ENCODE results near the gene DCBLD1. TPM values are rescaled to one million over a fixed set of nuclear protein-coding genes. Genes with fewer than 3 reads are reported as not detected.

DCBLD1 gene
- total and polyA plus RNA-seq, 2 of the 4 experiments (the other 2 are of a cell fraction): 21.1 to 27.8 TPM

- H4K8ac ChIP-seq (ENCODE audit: low read depth in 2 of 2, low read length in 2 of 2): peak overlapping the region in 1 of 2 experiments; percentile 22; a peak in 1 of 4 replicates
- no peaks in the 10 kb centered on the region for H3K27me3 ChIP-seq (ENCODE audit: control insufficient read depth, insufficient read depth, low read length)
- H3K36me3 ChIP-seq (ENCODE audit: control insufficient read depth, insufficient read depth, low read length): peaks cover 7% of the 10 kb centered on the region
- no CpG with 5 or more reads among the region's 2 CpGs for WGBS, 2 experiments (ENCODE audit: extremely low coverage in 2 of 2, insufficient read length in 1 of 2)
- peak overlapping the region; percentile 63 for H2AK5ac ChIP-seq (ENCODE audit: low read depth, low read length)
- H3K14ac ChIP-seq (replicated peaks; ENCODE audit: low read depth, low read length): peak overlapping the region; percentile 38
- H3K9ac ChIP-seq (ENCODE audit: low read depth, low read length): no peak overlapping the region
- H2AK9ac ChIP-seq (replicated peaks; ENCODE audit: low read depth, low read length, poor library complexity): no peak overlapping the region
- peaks cover 7% of the 10 kb centered on the region for H3K9me1 ChIP-seq (ENCODE audit: insufficient read depth, low read length)
- H2BK120ac ChIP-seq (ENCODE audit: low read depth, low read length): peak overlapping the region; percentile 24
- in situ Hi-C loops (cut with MboI; ENCODE audit: low sequenced_read_pairs): no loop called here
- peak overlapping the region; percentile 28; the same call in 1 of the 2 replicates for H3K4ac ChIP-seq (ENCODE audit: low read depth, low read length)
- BruUV-seq (replicated peaks): no TSS peak
- H3K4me2 ChIP-seq (ENCODE audit: low read depth, low read length): no peak overlapping the region
- no peaks in the 10 kb centered on the region; the same call in 1 of the 2 replicates for H4K20me1 ChIP-seq (ENCODE audit: insufficient read depth, low read length)
- H4K91ac ChIP-seq (ENCODE audit: insufficient read depth, low read depth, low read length): no peak overlapping the region
- peak overlapping the region; percentile 66; the same call in 1 of the 2 replicates for H3K18ac ChIP-seq (ENCODE audit: low read depth, low read length)
- dilution Hi-C loops (cut with HindIII; ENCODE audit: low sequenced_read_pairs, unreplicated experiment): no loop called here
- ATAC-seq (ENCODE audit: low read depth) (no peak), DNase-seq (no peak)
- CTCF ChIA-PET: no interaction called here
- intact Hi-C loops (cut with micrococcal nuclease): no loop called here
- POLR2A ChIA-PET (ENCODE audit: unreplicated experiment): interaction anchor here (0.9 kb wide), 1 partner anchor 16 kb away, joined by 3 read pairs; no protein-coding TSS in a partner anchor
- H3K4me1 ChIP-seq (ENCODE audit: control insufficient read depth, insufficient read depth, low read length): peaks cover 18% of the 10 kb centered on the region
- peak overlapping the region; percentile 36; the same call in 2 of the 3 replicates for H2BK15ac ChIP-seq (ENCODE audit: low read depth, low read length)
- H3K23ac ChIP-seq (ENCODE audit: low read depth, low read length): peak overlapping the region; percentile 19
- H3K27ac ChIP-seq (ENCODE audit: insufficient read depth, low read length): no peak overlapping the region; the same call in 1 of the 2 replicates
- peaks cover 21 to 57% of the 10 kb centered on the region in 2 experiments for H3K79me1 ChIP-seq (ENCODE audit: low read depth in 1 of 2, low read length in 2 of 2)
- no peaks in the 10 kb centered on the region for H3K9me3 ChIP-seq (ENCODE audit: control insufficient read depth, insufficient read depth, low read length)
- no peak overlapping the region for H3K56ac ChIP-seq (ENCODE audit: extremely low read depth, insufficient read depth, low read length)
- peak overlapping the region; percentile 75 for H2BK20ac ChIP-seq (ENCODE audit: low read depth, low read length)
- TF ChIP-seq MXI1 (IDR thresholded peaks at IDR 0.05; ENCODE audit: borderline replicate concordance, low read depth, low read length): no peak
- no peak for TF ChIP-seq BHLHE40 (IDR thresholded peaks at IDR 0.05; ENCODE audit: low read depth, low read length)
- no peak for TF ChIP-seq CHD1 (IDR thresholded peaks at IDR 0.05; ENCODE audit: low read depth, low read length)
- TF ChIP-seq NFE2L2 (IDR thresholded peaks at IDR 0.05; ENCODE audit: low read depth, low read length): no peak
- TF ChIP-seq POLR2A (IDR thresholded peaks at IDR 0.05; ENCODE audit: low read depth, low read length): no peak
- no peak for TF ChIP-seq FOS (IDR thresholded peaks at IDR 0.05; ENCODE audit: low read depth, low read length)
- no peak for TF ChIP-seq MAZ (IDR thresholded peaks at IDR 0.05; ENCODE audit: borderline replicate concordance, low read depth, low read length)
- no peak for TF ChIP-seq RCOR1 (IDR thresholded peaks at IDR 0.05; ENCODE audit: insufficient replicate concordance, low read length)
- no peak for TF ChIP-seq CEBPB (IDR thresholded peaks at IDR 0.05; ENCODE audit: low read depth, low read length)
- no peak for TF ChIP-seq CTCF (conservative IDR thresholded peaks at IDR 0.05; ENCODE audit: low read depth, low read length)
- no peak for TF ChIP-seq USF2 (IDR thresholded peaks at IDR 0.05; ENCODE audit: low read depth, low read length)
- TF ChIP-seq RAD21 (IDR thresholded peaks at IDR 0.05; ENCODE audit: low read length): no peak
- TF ChIP-seq ELK1 (IDR thresholded peaks at IDR 0.05; ENCODE audit: borderline replicate concordance, low read depth, low read length): no peak
- TF ChIP-seq SMC3 (IDR thresholded peaks at IDR 0.05; ENCODE audit: low read depth, low read length): no peak
- no peak for TF ChIP-seq RFX5 (IDR thresholded peaks at IDR 0.05; ENCODE audit: low read depth, low read length)
- no peak for TF ChIP-seq MAFK (IDR thresholded peaks at IDR 0.05; ENCODE audit: low read depth, low read length)
- H2BK5ac ChIP-seq (ENCODE audit: low read depth, low read length, poor library complexity, severe bottlenecking): no peak overlapping the region
- H4K5ac ChIP-seq (ENCODE audit: low read depth, low read length): no peak overlapping the region
- H2AFZ ChIP-seq (replicated peaks; ENCODE audit: low read length, poor library complexity): no peak overlapping the region
- H3K4me3 ChIP-seq (ENCODE audit: insufficient read depth, low read depth, low read length): no peak overlapping the region
Observed at GRCh38 chr6:117489003-117489402, 6.5 kb downstream of the DCBLD1 start.
